ENCODE measurements around the gene DCAF4.
"Not testable (repeated sequence)": the region's sequence is repeated elsewhere in the genome, so short reads cannot be mapped to it uniquely, and the experiment has no call there.

Gene DCAF4

GRCh38 chr14:72932893-72933292 is 6.6 kb downstream of the DCAF4 start:
- DNase-seq (ENCODE audit: low read depth), result no peak

- DNase-seq (ENCODE audit: low read depth), result no peak
Measured at GRCh38 chr14:72939630-72940029, 13.4 kb downstream of the DCAF4 start.

- no peak for DNase-seq (ENCODE audit: low read depth)
Measured at GRCh38 chr14:72941286-72941985, 15.2 kb downstream of the DCAF4 start.

- DNase-seq (ENCODE audit: low read depth), result no peak
Measured at GRCh38 chr14:72942934-72943333, 16.7 kb downstream of the DCAF4 start.

GRCh38 chr14:72943876-72944430 is 17.7 kb downstream of the DCAF4 start:
- no peak for DNase-seq (ENCODE audit: low read depth)

GRCh38 chr14:72945356-72946027 is 19.2 kb downstream of the DCAF4 start:
- DNase-seq (ENCODE audit: low read depth), result no peak

- no peak for DNase-seq (ENCODE audit: low read depth)
Measured at GRCh38 chr14:72946491-72946890, 20.2 kb downstream of the DCAF4 start.

GRCh38 chr14:72947366-72948160 is 21.3 kb downstream of the DCAF4 start:
- no peak for DNase-seq (ENCODE audit: low read depth)

- DNase-seq (ENCODE audit: low read depth), result peak; percentile 17
Measured at GRCh38 chr14:72948481-72949138, 22.3 kb downstream of the DCAF4 start.

GRCh38 chr14:72952171-72952570 is 25.9 kb downstream of the DCAF4 start:
- DNase-seq (ENCODE audit: low read depth), result no peak

GRCh38 chr14:72956741-72957140 is 30.5 kb downstream of the DCAF4 start:
- not testable (repeated sequence) for DNase-seq (ENCODE audit: low read depth)

GRCh38 chr14:72957213-72957612 is 30.9 kb downstream of the DCAF4 start:
- DNase-seq (ENCODE audit: low read depth), result no peak

- DNase-seq (ENCODE audit: low read depth), result no peak
Measured at GRCh38 chr14:72958548-72958947, 32.3 kb downstream of the DCAF4 start.

- DNase-seq (ENCODE audit: low read depth), result not testable (repeated sequence)
Measured at GRCh38 chr14:72961016-72961415, 34.8 kb downstream of the DCAF4 start.

GRCh38 chr14:72961579-72962335 is 35.5 kb downstream of the DCAF4 start:
- DNase-seq (ENCODE audit: low read depth), result no peak

- DNase-seq (ENCODE audit: low read depth), result not testable (repeated sequence)
Measured at GRCh38 chr14:72962336-72962754, 36.1 kb downstream of the DCAF4 start.

- no peak for DNase-seq (ENCODE audit: low read depth)
Measured at GRCh38 chr14:72962829-72963312, 36.6 kb downstream of the DCAF4 start.

- DNase-seq (ENCODE audit: low read depth), result no peak
Measured at GRCh38 chr14:72965249-72965648, 39.0 kb downstream of the DCAF4 start.

GRCh38 chr14:72966038-72966437 is 39.8 kb downstream of the DCAF4 start:
- DNase-seq (ENCODE audit: low read depth), result no peak

GRCh38 chr14:72968316-72968715 is 42.1 kb downstream of the DCAF4 start:
- no peak for DNase-seq (ENCODE audit: low read depth)

- no peak for DNase-seq (ENCODE audit: low read depth)
Measured at GRCh38 chr14:72970058-72970630, 43.9 kb downstream of the DCAF4 start.

Measured in stimulated activated CD8-positive, alpha-beta memory T cell treated with anti-CD3 and anti-CD28 coated beads, Interleukin-12 subunit alpha, Interleukin-12 subunit beta, amount 100 ng/mL, for 4 hours (primary cell).